Measurements from ENCODE around the gene ARHGAP23.

The ARHGAP23 gene

GRCh38 chr17:38460082-38460715, 31.9 kb downstream of the ARHGAP23 start:
- Histone ChIP-seq H3K36me3 (ENCODE audit: control insufficient read depth, insufficient read depth, low read length) (no peaks in the 10 kb centered on the region), H3K27me3 (ENCODE audit: control insufficient read depth, insufficient read depth, low read length) (peaks cover 21% of the 10 kb centered on the region), H3K9ac (ENCODE audit: low read length) (no peak overlapping the region), H3K4me3 (ENCODE audit: low read length) (no peak overlapping the region), H3K4me1 (ENCODE audit: control insufficient read depth, insufficient read depth, low read length) (peaks cover 24% of the 10 kb centered on the region), H3K9me3 (ENCODE audit: control insufficient read depth, low read length) (no peaks in the 10 kb centered on the region)

DNA sequence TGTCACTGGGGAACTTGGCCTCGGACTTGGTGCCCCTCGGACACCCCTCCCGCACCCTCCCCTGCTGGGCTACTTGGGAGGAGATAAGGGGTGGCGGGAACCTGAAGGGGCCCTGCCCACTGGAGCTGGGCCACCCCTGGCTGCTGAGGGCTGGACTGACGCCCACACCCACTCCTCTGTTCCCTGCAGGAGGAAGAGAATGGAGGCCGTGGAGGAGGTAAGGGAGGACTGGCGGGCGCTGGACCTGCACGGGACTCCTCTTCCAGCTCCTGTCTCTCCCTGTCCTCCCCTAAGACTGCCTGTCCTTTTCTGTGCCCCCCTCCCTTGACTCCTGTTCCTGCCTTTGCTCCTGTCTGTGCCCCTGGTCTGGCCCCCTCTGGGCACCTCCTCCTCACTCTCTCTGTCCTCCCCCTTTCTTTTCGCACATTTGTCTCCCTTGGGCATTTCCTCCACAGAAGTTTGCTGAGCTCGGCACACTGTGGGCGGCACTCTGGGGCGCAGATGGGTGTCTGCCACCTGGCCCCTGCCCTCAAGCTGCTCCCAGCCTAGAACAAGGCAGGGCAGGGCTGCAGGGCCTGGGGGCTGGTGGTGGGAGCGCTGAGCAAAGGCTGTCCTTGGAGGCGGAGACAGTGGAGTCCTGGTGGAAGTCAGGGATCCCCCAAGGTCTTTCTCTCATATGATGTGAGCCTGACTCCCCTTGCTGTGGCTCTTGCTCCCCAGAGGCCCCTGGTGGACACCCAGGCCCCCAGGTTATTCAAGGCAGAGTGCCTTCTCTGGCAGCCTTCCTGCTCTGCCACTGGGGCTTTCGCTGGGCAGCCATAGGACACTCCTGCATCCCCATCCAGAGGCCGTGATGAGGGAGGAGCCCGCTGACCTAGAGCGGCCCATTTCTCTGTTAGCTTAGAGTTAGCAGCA, 32.7 kb downstream of the ARHGAP23 start:
- H3K9me3 ChIP-seq (ENCODE audit: control insufficient read depth, low read length): no peaks in the 10 kb centered on the region
- peaks cover 17% of the 10 kb centered on the region for H3K27me3 ChIP-seq (ENCODE audit: control insufficient read depth, insufficient read depth, low read length)
- no peak overlapping the region for H3K4me3 ChIP-seq (ENCODE audit: low read length)
- H3K36me3 ChIP-seq (ENCODE audit: control insufficient read depth, insufficient read depth, low read length): no peaks in the 10 kb centered on the region
- peaks cover 29% of the 10 kb centered on the region for H3K4me1 ChIP-seq (ENCODE audit: control insufficient read depth, insufficient read depth, low read length)
- H3K9ac ChIP-seq (ENCODE audit: low read length): no peak overlapping the region

GRCh38 chr17:38461683-38462082, 33.4 kb downstream of the ARHGAP23 start:
- peaks cover 13% of the 10 kb centered on the region for H3K27me3 ChIP-seq (ENCODE audit: control insufficient read depth, insufficient read depth, low read length)
- H3K4me1 ChIP-seq (ENCODE audit: control insufficient read depth, insufficient read depth, low read length): peaks cover 29% of the 10 kb centered on the region
- H3K9me3 ChIP-seq (ENCODE audit: control insufficient read depth, low read length): no peaks in the 10 kb centered on the region
- H3K36me3 ChIP-seq (ENCODE audit: control insufficient read depth, insufficient read depth, low read length): no peaks in the 10 kb centered on the region
- no peak overlapping the region for H3K4me3 ChIP-seq (ENCODE audit: low read length)
- no peak overlapping the region for H3K9ac ChIP-seq (ENCODE audit: low read length)

DNA sequence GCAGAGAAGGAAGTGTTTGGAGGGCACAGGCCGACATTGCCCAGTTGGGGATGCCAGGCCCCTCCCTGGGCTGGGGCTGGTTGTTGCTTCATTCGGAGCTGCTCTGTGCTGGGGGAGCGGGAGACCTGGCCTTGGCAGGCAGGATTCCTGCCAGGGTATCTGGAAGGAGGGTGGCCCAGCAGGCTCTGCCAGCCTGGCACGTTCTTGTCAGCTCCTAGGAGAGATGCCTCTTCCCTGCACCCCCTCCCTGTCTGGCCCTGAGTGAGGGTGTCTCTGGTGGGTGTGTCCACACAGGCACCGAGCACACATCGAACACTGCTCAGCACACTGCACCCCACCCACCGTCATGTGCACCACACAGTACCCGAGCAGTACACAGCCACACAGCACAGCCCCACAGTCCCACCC, 35.2 kb downstream of the ARHGAP23 start:
- Histone ChIP-seq H3K27me3 (ENCODE audit: control insufficient read depth, insufficient read depth, low read length) (peaks cover 13% of the 10 kb centered on the region), H3K9me3 (ENCODE audit: control insufficient read depth, low read length) (no peaks in the 10 kb centered on the region), H3K4me1 (ENCODE audit: control insufficient read depth, insufficient read depth, low read length) (peaks cover 29% of the 10 kb centered on the region), H3K9ac (ENCODE audit: low read length) (no peak overlapping the region), H3K4me3 (ENCODE audit: low read length) (no peak overlapping the region), H3K36me3 (ENCODE audit: control insufficient read depth, insufficient read depth, low read length) (no peaks in the 10 kb centered on the region)

DNA sequence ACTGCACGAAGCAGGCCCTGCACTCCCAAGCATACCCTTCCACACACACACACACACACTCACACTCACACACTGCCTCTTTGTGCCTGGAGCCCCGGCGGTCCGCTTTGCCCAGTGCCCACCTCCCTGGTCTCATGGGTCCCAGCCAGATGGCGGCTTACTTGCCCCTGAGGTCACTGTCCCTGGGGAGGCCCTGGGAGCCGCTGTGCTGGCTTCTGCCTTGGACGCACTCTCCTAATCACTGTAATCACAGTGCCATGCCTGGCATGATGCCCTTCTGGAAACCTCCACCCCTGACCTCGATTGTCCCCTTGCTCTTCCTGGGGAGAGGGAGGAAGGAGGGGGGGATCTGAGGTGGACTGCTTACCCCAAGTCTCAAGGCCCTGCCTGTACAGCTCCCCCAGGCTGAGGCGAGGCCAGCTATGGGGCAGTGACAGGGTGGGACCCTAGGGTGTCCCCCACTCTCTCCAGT, 36.0 kb downstream of the ARHGAP23 start:
- Histone ChIP-seq H3K36me3 (ENCODE audit: control insufficient read depth, insufficient read depth, low read length) (no peaks in the 10 kb centered on the region), H3K4me1 (ENCODE audit: control insufficient read depth, insufficient read depth, low read length) (peaks cover 29% of the 10 kb centered on the region), H3K9ac (ENCODE audit: low read length) (peak overlapping the region; percentile 54), H3K4me3 (ENCODE audit: low read length) (no peak overlapping the region), H3K9me3 (ENCODE audit: control insufficient read depth, low read length) (no peaks in the 10 kb centered on the region), H3K27me3 (ENCODE audit: control insufficient read depth, insufficient read depth, low read length) (peaks cover 13% of the 10 kb centered on the region)

GRCh38 chr17:38464723-38465390, 36.6 kb downstream of the ARHGAP23 start:
- H3K4me3 ChIP-seq (ENCODE audit: low read length): peak overlapping the region; percentile 25
- H3K27me3 ChIP-seq (ENCODE audit: control insufficient read depth, insufficient read depth, low read length): peaks cover 13% of the 10 kb centered on the region
- H3K9ac ChIP-seq (ENCODE audit: low read length): peak overlapping the region; percentile 62
- H3K9me3 ChIP-seq (ENCODE audit: control insufficient read depth, low read length): no peaks in the 10 kb centered on the region
- H3K4me1 ChIP-seq (ENCODE audit: control insufficient read depth, insufficient read depth, low read length): peaks cover 29% of the 10 kb centered on the region
- no peaks in the 10 kb centered on the region for H3K36me3 ChIP-seq (ENCODE audit: control insufficient read depth, insufficient read depth, low read length)

GRCh38 chr17:38465391-38466345, 37.4 kb downstream of the ARHGAP23 start:
- H3K4me3 ChIP-seq (ENCODE audit: low read length): peak overlapping the region; percentile 25
- no peaks in the 10 kb centered on the region for H3K9me3 ChIP-seq (ENCODE audit: control insufficient read depth, low read length)
- H3K4me1 ChIP-seq (ENCODE audit: control insufficient read depth, insufficient read depth, low read length): peaks cover 24% of the 10 kb centered on the region
- H3K36me3 ChIP-seq (ENCODE audit: control insufficient read depth, insufficient read depth, low read length): no peaks in the 10 kb centered on the region
- peak overlapping the region; percentile 62 for H3K9ac ChIP-seq (ENCODE audit: low read length)
- H3K27me3 ChIP-seq (ENCODE audit: control insufficient read depth, insufficient read depth, low read length): peaks cover 13% of the 10 kb centered on the region

- no peaks in the 10 kb centered on the region for H3K36me3 ChIP-seq (ENCODE audit: control insufficient read depth, insufficient read depth, low read length)
Measured at GRCh38 chr17:38466346-38467315, 38.4 kb downstream of the ARHGAP23 start.

DNA sequence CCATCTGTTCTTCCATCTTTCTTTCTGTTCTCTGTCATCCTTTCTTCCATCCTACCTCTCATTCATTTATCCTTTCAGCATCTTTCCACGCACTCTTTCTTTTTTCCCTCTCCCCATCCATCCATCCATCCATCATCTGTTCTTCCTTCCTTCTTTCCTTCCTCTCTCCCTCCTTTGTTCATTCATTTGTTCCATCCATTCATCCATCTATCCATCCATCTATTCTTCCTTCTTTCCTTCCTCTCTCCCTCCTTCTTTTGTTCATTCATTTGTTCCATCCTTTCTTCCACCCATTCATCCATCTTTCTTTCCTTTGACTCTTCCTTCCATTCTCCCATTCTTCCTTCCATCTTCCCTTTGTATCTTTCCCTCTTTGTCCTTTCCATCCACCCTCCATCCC, 39.2 kb downstream of the ARHGAP23 start:
- Histone ChIP-seq H3K9ac (ENCODE audit: low read length) (no peak overlapping the region), H3K4me1 (ENCODE audit: control insufficient read depth, insufficient read depth, low read length) (peaks cover 17% of the 10 kb centered on the region), H3K36me3 (ENCODE audit: control insufficient read depth, insufficient read depth, low read length) (no peaks in the 10 kb centered on the region), H3K27me3 (ENCODE audit: control insufficient read depth, insufficient read depth, low read length) (peaks cover 13% of the 10 kb centered on the region), H3K9me3 (ENCODE audit: control insufficient read depth, low read length) (no peaks in the 10 kb centered on the region), H3K4me3 (ENCODE audit: low read length) (no peak overlapping the region)

More at GRCh38 chr17:38466346-38467315, 38.4 kb downstream of the ARHGAP23 start:
- no peaks in the 10 kb centered on the region for H3K9me3 ChIP-seq (ENCODE audit: control insufficient read depth, low read length)
- no peak overlapping the region for H3K9ac ChIP-seq (ENCODE audit: low read length)
- H3K4me1 ChIP-seq (ENCODE audit: control insufficient read depth, insufficient read depth, low read length): peaks cover 17% of the 10 kb centered on the region
- H3K27me3 ChIP-seq (ENCODE audit: control insufficient read depth, insufficient read depth, low read length): peaks cover 13% of the 10 kb centered on the region
- no peak overlapping the region for H3K4me3 ChIP-seq (ENCODE audit: low read length)

- H3K4me3 ChIP-seq (ENCODE audit: low read length): no peak overlapping the region
- H3K9me3 ChIP-seq (ENCODE audit: control insufficient read depth, low read length): no peaks in the 10 kb centered on the region
- H3K4me1 ChIP-seq (ENCODE audit: control insufficient read depth, insufficient read depth, low read length): peaks cover 8% of the 10 kb centered on the region
- H3K9ac ChIP-seq (ENCODE audit: low read length): no peak overlapping the region
- no peaks in the 10 kb centered on the region for H3K36me3 ChIP-seq (ENCODE audit: control insufficient read depth, insufficient read depth, low read length)
- H3K27me3 ChIP-seq (ENCODE audit: control insufficient read depth, insufficient read depth, low read length): peaks cover 7% of the 10 kb centered on the region
Measured at GRCh38 chr17:38469875-38470274, 41.6 kb downstream of the ARHGAP23 start.

All from mucosa of stomach (tissue), 1 donor.